Endothelial cell of umbilical vein (primary cell): ENCODE results near the gene PRR9. TPM values are rescaled to one million over a fixed set of nuclear protein-coding genes. Genes with fewer than 3 reads are reported as not detected.

ENCODE experiments used
- BruUV-seq: library from RNA; stranded (reverse); fragments of 400-500 nt; replicated peaks from 2 replicates; lab custom pipeline; 2021; lab: Mats Ljungman, UMichigan
- CTCF ChIA-PET: fragments of 300-600, 350-600 bp; sonication (Branson Sonifier 250); formaldehyde crosslinking; loops from one replicate; lab custom pipeline; 2021; ENCODE audit warnings: antibody characterized with exemption, inconsistent platforms; lab: Charles Lee
- POLR2A ChIA-PET: fragments of 300-600, 350-600 bp; sonication (Branson Sonifier 250); formaldehyde crosslinking; loops from one replicate; lab custom pipeline; 2021; ENCODE audit warnings: antibody characterized with exemption, inconsistent platforms; lab: Charles Lee
- DNase-seq: peaks from one replicate; pipeline ENCODE4 v3.0.0-alpha.2; 2011; ENCODE audit warnings: low read depth, low spot score
- FAIRE-seq: peaks from 2 replicates; lab custom pipeline; 2011; peaks lifted over from hg19 to GRCh38; lab: Jason Lieb, UNC
- H2AFZ ChIP-seq: 2 replicates; pipeline ENCODE4 v1.6.0; 2012; ENCODE audit warnings: low read depth, low read length, control low read depth, inconsistent platforms
- H3K27ac ChIP-seq: 2 replicates; pipeline ENCODE4 v1.5.1; 2011; ENCODE audit warnings: low read depth, mild to moderate bottlenecking, control low read depth, low read length, moderate library complexity; ENCODE audit not compliant: insufficient read depth
- H3K27me3 ChIP-seq, 2 experiments: 2 replicates each; pipeline versions ENCODE4 v1.6.0 to v1.6.1; 2011; ENCODE audit warnings: low read length in 2 of 2, mixed read lengths in 1 of 2; ENCODE audit not compliant: control insufficient read depth in 2 of 2, insufficient read depth in 2 of 2
- H3K36me3 ChIP-seq, 2 experiments: 2 replicates in 1 of 2; 3 replicates in 1 of 2; pipeline ENCODE4 v1.5.1; 2011; ENCODE audit warnings: low read length in 2 of 2, mild to moderate bottlenecking in 1 of 2, moderate library complexity in 1 of 2; ENCODE audit not compliant: control insufficient read depth in 2 of 2, insufficient read depth in 2 of 2; ENCODE audit errors: extremely low read depth in 1 of 2
- H3K4me1 ChIP-seq: 3 replicates; pipeline ENCODE4 v1.5.1; 2011; ENCODE audit warnings: mild to moderate bottlenecking, low read length; ENCODE audit not compliant: control insufficient read depth, insufficient read depth; ENCODE audit errors: extremely low read depth
- H3K4me2 ChIP-seq: 2 replicates; pipeline ENCODE4 v1.6.1; 2011; ENCODE audit warnings: low read length, control low read depth, mixed read lengths; ENCODE audit not compliant: insufficient read depth
- H3K4me3 ChIP-seq, 3 experiments: fragments of 200-600 bp in 1 of 3; sonication (generic), shearing (Covaris generic) in 1 of 3; replicated peaks in 1 of 3; 2 replicates each; pipeline ENCODE4 v1.5.1; 2011 to 2016; ENCODE audit warnings: control low read depth in 3 of 3, low read length in 3 of 3, mild to moderate bottlenecking in 2 of 3, inconsistent platforms in 1 of 3, low read depth in 1 of 3, moderate library complexity in 1 of 3; ENCODE audit not compliant: insufficient read depth in 1 of 3
- H3K79me2 ChIP-seq: 2 replicates; pipeline ENCODE4 v1.6.0; 2012; ENCODE audit warnings: low read length, inconsistent platforms; ENCODE audit not compliant: control insufficient read depth, insufficient read depth
- H3K9ac ChIP-seq: replicated peaks from 2 replicates; pipeline ENCODE3; 2011; ENCODE audit warnings: low read length, control low read depth; ENCODE audit not compliant: insufficient read depth; ENCODE audit errors: extremely low read depth
- H3K9me1 ChIP-seq: replicated peaks from 3 replicates; pipeline ENCODE4 v1.6.0; 2011; ENCODE audit warnings: mild to moderate bottlenecking, low read length; ENCODE audit not compliant: control insufficient read depth, insufficient read depth; ENCODE audit errors: extremely low read depth
- H3K9me3 ChIP-seq: replicated peaks from 2 replicates; pipeline ENCODE4 v1.5.1; 2012; ENCODE audit warnings: low read length, inconsistent platforms; ENCODE audit not compliant: control insufficient read depth, insufficient read depth
- H4K20me1 ChIP-seq: replicated peaks from 2 replicates; pipeline ENCODE3; 2011; ENCODE audit warnings: mild to moderate bottlenecking, low read length; ENCODE audit not compliant: control insufficient read depth, insufficient read depth; ENCODE audit errors: extremely low read depth
- CTCF ChIP-seq, 2 donors: IDR thresholded peaks; 1 replicate in 1 of 2; 2 replicates in 1 of 2; pipeline ENCODE4 v1.5.1; 2011; ENCODE audit warnings: low read length in 2 of 2, mild to moderate bottlenecking in 2 of 2, moderate library complexity in 2 of 2, control low read depth in 1 of 2, inconsistent platforms in 1 of 2, low read depth in 1 of 2; ENCODE audit not compliant: insufficient read depth in 1 of 2; ENCODE audit errors: extremely low read depth in 1 of 2
- EZH2 ChIP-seq: IDR thresholded peaks from 2 replicates; pipeline ENCODE4 v1.6.1; 2012; ENCODE audit warnings: borderline replicate concordance, low read depth, mild to moderate bottlenecking, moderate library complexity, low read length, inconsistent platforms; ENCODE audit not compliant: severe bottlenecking
- FOS ChIP-seq: IDR thresholded peaks from 2 replicates; pipeline ENCODE4 v1.6.1; 2011; ENCODE audit warnings: mild to moderate bottlenecking, low read length, moderate library complexity, borderline replicate concordance; ENCODE audit not compliant: insufficient read depth
- GATA2 ChIP-seq: IDR thresholded peaks from 2 replicates; pipeline ENCODE4 v1.7.0; 2011; ENCODE audit warnings: low read depth, mild to moderate bottlenecking, moderate library complexity, mixed read lengths, low read length; ENCODE audit not compliant: insufficient read length, insufficient read depth
- JUN ChIP-seq: IDR thresholded peaks from 2 replicates; pipeline ENCODE4 v1.6.1; 2011; ENCODE audit warnings: borderline replicate concordance, low read depth; ENCODE audit not compliant: insufficient read length, insufficient read depth
- MAX ChIP-seq: IDR thresholded peaks from 2 replicates; pipeline ENCODE4 v1.6.1; 2011; ENCODE audit not compliant: insufficient read depth, insufficient read length
- MYC ChIP-seq: IDR thresholded peaks from one replicate; pipeline ENCODE4 v1.6.1; 2011; ENCODE audit warnings: mild to moderate bottlenecking, low read depth, low read length
- POLR2A ChIP-seq: IDR thresholded peaks from 2 replicates; pipeline ENCODE4 v1.6.1; 2012; ENCODE audit warnings: low read depth, mild to moderate bottlenecking, control low read depth, low read length
- POLR2AphosphoS5 ChIP-seq: IDR thresholded peaks from 2 replicates; pipeline ENCODE4 v1.6.1; 2012; ENCODE audit warnings: low read depth, mild to moderate bottlenecking, control low read depth, low read length, moderate library complexity; ENCODE audit not compliant: insufficient read depth
- dilution Hi-C: fragments of 300-500 bp; cut with MboI; formaldehyde crosslinking; loops from one replicate; pipeline ENCODE4 v1.15.0; 2019; ENCODE audit warnings: low sequenced_read_pairs; ENCODE audit not compliant: extremely low pct_ligation_motif_present
- intact Hi-C: fragments of 100-400 bp; cut with micrococcal nuclease; formaldehyde crosslinking; loops from one replicate; pipeline ENCODE4 v1.10.0; 2022
- polyA plus RNA-seq, 4 experiments: library from polyadenylated mRNA; depleted of rRNA in 3 of 4; stranded (reverse) in 3 of 4; unstranded in 1 of 4; fragments of >200 nt; gene quantifications; 2 replicates each; pipeline versions ENCODE4 v1.2.1 to v1.2.3, GENCODE V29; 2011 to 2012; ENCODE audit warnings: missing spikeins in 1 of 4
- total RNA-seq: library from RNA; stranded (reverse); gene quantifications from 2 replicates; pipeline ENCODE4 v1.2.3, GENCODE V29; 2021

Gene PRR9
- total and polyA plus RNA-seq, 2 donors (not counting 3 experiments of a cell fraction or from before 2014, with no cell fraction given): not detected

- H2AFZ ChIP-seq: no peak overlapping the region
- no peaks in the 10 kb centered on the region for H4K20me1 ChIP-seq
- no peak overlapping the region for H3K4me3 ChIP-seq
- no peaks in the 10 kb centered on the region for H3K36me3 ChIP-seq
- no peaks in the 10 kb centered on the region for H3K79me2 ChIP-seq
- intact Hi-C loops (no loop called here), dilution Hi-C loops (no loop called here)
- TF ChIP-seq MAX (no peak), JUN (no peak), MYC (no peak), POLR2A (no peak), CTCF (IDR thresholded peaks at IDR 0.05; ENCODE audit: extremely low read depth in 1 of 2, insufficient read depth in 1 of 2, low read depth in 1 of 2, low read length in 2 of 2) (no peak), POLR2AphosphoS5 (no peak), FOS (no peak), EZH2 (no peak), GATA2 (no peak)
- no peak overlapping the region for H3K9ac ChIP-seq
- no peaks in the 10 kb centered on the region for H3K9me1 ChIP-seq
- H3K27me3 ChIP-seq: no peaks in the 10 kb centered on the region
- H3K9me3 ChIP-seq: no peaks in the 10 kb centered on the region
- no TSS peak for BruUV-seq
- no peak for DNase-seq
- H3K4me2 ChIP-seq: no peak overlapping the region
- POLR2A ChIA-PET: no interaction called here
- no peaks in the 10 kb centered on the region for H3K4me1 ChIP-seq
- FAIRE-seq: no peak
- no peak overlapping the region for H3K27ac ChIP-seq
- CTCF ChIA-PET: interaction anchor here (0.9 to 4.3 kb wide), 7 partner anchors 8 to 576 kb away, joined by 3 to 26 read pairs (median 4); partner anchors contain the start of gene PRR9
These were observed 11.1 kb downstream of the PRR9 start for GRCh38 chr1:153228491-153228890.
